Fibroblast of lung (primary cell): ENCODE data around the gene KAZALD1.

Source experiments
- CTCF ChIP-seq, 2 donors: IDR thresholded peaks in 1 of 2; conservative IDR thresholded peaks in 1 of 2; 1 replicate in 1 of 2; 2 replicates in 1 of 2; pipeline ENCODE4 v1.5.1; 2011 to 2012; ENCODE audit warnings: low read length in 2 of 2, control low read depth in 1 of 2, inconsistent platforms in 1 of 2, low read depth in 1 of 2, mild to moderate bottlenecking in 1 of 2
- EZH2 ChIP-seq: IDR thresholded peaks from 2 replicates; pipeline ENCODE4 v1.5.1; 2012; ENCODE audit warnings: low read length, control low read depth, mild to moderate bottlenecking; ENCODE audit errors: missing control alignments

- TF ChIP-seq CTCF (conservative IDR thresholded peaks at IDR 0.05 in 1 of 2, IDR thresholded peaks at IDR 0.05 in 1 of 2; ENCODE audit: low read depth in 1 of 2, low read length in 2 of 2) (no peak), EZH2 (no peak)
Measured at GRCh38 chr10:101042118-101042517, 19.7 kb upstream of the KAZALD1 start.
